Activated CD4-positive, alpha-beta T cell treated with anti-CD3 and anti-CD28 coated beads for 36 hours (primary cell): ENCODE results near the gene STARD3. TPM values are rescaled to one million over a fixed set of nuclear protein-coding genes. Genes with fewer than 3 reads are reported as not detected.

Experiments
- ATAC-seq: fragments of 200-7000 bp; cut with Tn5 transposase; one replicate; pipeline ENCODE4 v1.10.0; 2021; ENCODE audit warnings: mild to moderate bottlenecking, moderate library complexity
- CTCF ChIA-PET: fragments of 350-600 bp; sonication (Branson Sonifier 250); formaldehyde crosslinking; loops from one replicate; lab custom pipeline; 2021; ENCODE audit warnings: antibody characterized with exemption; lab: Charles Lee
- POLR2A ChIA-PET: fragments of 350-600 bp; sonication (Branson Sonifier 250); formaldehyde crosslinking; loops from one replicate; lab custom pipeline; 2021; ENCODE audit warnings: antibody characterized with exemption, inconsistent platforms; lab: Charles Lee
- DNase-seq: peaks from one replicate; pipeline ENCODE4 v3.0.0-alpha.2; 2020
- H3K27ac Mint-ChIP-seq: one replicate; pipeline ENCODE4 v1.8.0; 2021; ENCODE audit warnings: mixed read lengths
- H3K27me3 Mint-ChIP-seq: one replicate; pipeline ENCODE4 v1.8.0; 2021; ENCODE audit warnings: mixed read lengths
- H3K36me3 Mint-ChIP-seq: one replicate; pipeline ENCODE4 v1.8.0; 2021; ENCODE audit warnings: low read depth, mixed read lengths
- H3K4me1 Mint-ChIP-seq: one replicate; pipeline ENCODE4 v1.8.0; 2021; ENCODE audit warnings: mixed read lengths
- H3K4me3 Mint-ChIP-seq: one replicate; pipeline ENCODE4 v1.8.0; 2021; ENCODE audit warnings: mild to moderate bottlenecking, moderate library complexity, mixed read lengths
- H3K9me3 Mint-ChIP-seq: one replicate; pipeline ENCODE4 v1.8.0; 2021; ENCODE audit warnings: low read depth, mixed read lengths
- intact Hi-C, 2 experiments: fragments of 100-400 bp; cut with DNase I in 1 of 2; cut with micrococcal nuclease in 1 of 2; formaldehyde crosslinking; loops; one replicate each; pipeline versions ENCODE4 v1.14.2 to v1.15.1; 2022 to 2024; cut with DNase I, micrococcal nuclease
- total RNA-seq, 2 experiments: library from RNA; stranded (reverse); gene quantifications; one replicate each; pipeline ENCODE4 v1.2.3, GENCODE V29; 2021

STARD3 gene
- total RNA-seq, 2 experiments from 2014 or later, result 46.8 to 77.9 TPM

GRCh38 chr17:39653316-39653661 lies 16.3 kb downstream of the STARD3 start:
- no peak overlapping the region for H3K4me3 Mint-ChIP-seq
- no peak for DNase-seq
- POLR2A ChIA-PET, result interaction anchor here (0.6 kb wide), 1 partner anchor 195 kb away, joined by 3 read pairs; no protein-coding TSS in a partner anchor
- CTCF ChIA-PET, result interaction anchor here (0.5 to 5.6 kb wide), 22 partner anchors 8 to 222 kb away, joined by 3 to 85 read pairs (median 5); partner anchors contain the start of genes PNMT, STARD3 and TCAP
- ATAC-seq, result no peak
- no peaks in the 10 kb centered on the region for H3K9me3 Mint-ChIP-seq
- peaks cover 3% of the 10 kb centered on the region for H3K36me3 Mint-ChIP-seq
- H3K27ac Mint-ChIP-seq, result no peak overlapping the region
- H3K4me1 Mint-ChIP-seq, result peaks cover 31% of the 10 kb centered on the region
- H3K27me3 Mint-ChIP-seq, result no peaks in the 10 kb centered on the region
- intact Hi-C loops, result no loop called here

DNA sequence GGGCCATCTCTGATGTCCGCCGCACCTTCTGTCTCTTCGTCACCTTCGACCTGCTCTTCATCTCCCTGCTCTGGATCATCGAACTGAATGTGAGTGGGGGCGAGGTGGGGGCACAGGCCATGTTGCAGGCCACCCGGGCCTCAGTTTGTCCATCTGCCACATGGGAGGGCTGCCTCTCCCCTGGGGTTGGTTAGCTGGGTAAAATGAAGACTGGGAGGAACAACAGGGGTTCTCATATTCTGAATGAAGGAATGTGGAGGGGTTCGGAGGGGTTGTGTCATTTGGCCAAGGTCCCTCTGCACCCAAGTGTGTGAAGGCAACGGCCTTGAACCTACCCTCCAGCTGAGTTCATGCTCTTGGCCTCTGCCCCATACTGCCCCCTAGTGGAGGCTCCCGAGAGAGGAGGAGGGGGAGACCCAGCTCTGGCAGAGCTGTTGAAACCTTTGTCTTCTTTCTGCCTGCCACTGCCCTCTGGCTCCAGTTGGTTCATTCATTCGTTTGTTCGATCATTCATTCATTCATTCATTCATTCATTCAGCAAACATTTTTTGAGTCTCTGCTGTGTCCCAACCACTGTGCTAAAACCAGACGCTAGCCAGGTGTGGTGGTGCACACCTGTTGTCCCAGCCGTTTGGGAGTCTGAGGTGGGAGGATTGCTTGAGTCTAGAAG lies 16.9 kb downstream of the STARD3 start:
- CTCF ChIA-PET, result interaction anchor here (0.5 to 5.6 kb wide), 30 partner anchors 8 to 324 kb away, joined by 3 to 85 read pairs (median 4); partner anchors contain the start of genes GSDMA, PGAP3, PNMT and STARD3
- no peak overlapping the region for H3K27ac Mint-ChIP-seq

GRCh38 chr17:39655105-39655504 lies 18.2 kb downstream of the STARD3 start:
- no peak for DNase-seq
- intact Hi-C loops, result no loop called here
- CTCF ChIA-PET, result interaction anchor here (0.6 to 5.6 kb wide), 21 partner anchors 11 to 1695 kb away, joined by 3 to 85 read pairs (median 3); partner anchors contain the start of genes PNMT, PSMD3 and TCAP
- H3K9me3 Mint-ChIP-seq, result no peaks in the 10 kb centered on the region
- peaks cover 3% of the 10 kb centered on the region for H3K36me3 Mint-ChIP-seq
- no peak for ATAC-seq
- no peak overlapping the region for H3K4me3 Mint-ChIP-seq
- H3K27ac Mint-ChIP-seq, result no peak overlapping the region
- H3K27me3 Mint-ChIP-seq, result no peaks in the 10 kb centered on the region
- H3K4me1 Mint-ChIP-seq, result peaks cover 46% of the 10 kb centered on the region
- POLR2A ChIA-PET, result interaction anchor here (0.6 kb wide), 1 partner anchor 132 kb away, joined by 3 read pairs; no protein-coding TSS in a partner anchor

More for the DNA sequence above, 16.9 kb downstream of the STARD3 start:
- H3K27me3 Mint-ChIP-seq, result no peaks in the 10 kb centered on the region
- peak; percentile 92 for DNase-seq
- POLR2A ChIA-PET, result interaction anchor here (0.6 kb wide), 1 partner anchor 30 kb away, joined by 3 read pairs; no protein-coding TSS in a partner anchor
- peaks cover 3% of the 10 kb centered on the region for H3K36me3 Mint-ChIP-seq
- no peak overlapping the region for H3K4me3 Mint-ChIP-seq
- H3K9me3 Mint-ChIP-seq, result no peaks in the 10 kb centered on the region
- peak; percentile 94 for ATAC-seq
- intact Hi-C loops, result loop anchor here in 1 of 2 experiments (1.0 kb wide), 1 partner anchor 31 kb away; no protein-coding TSS in a partner anchor
- H3K4me1 Mint-ChIP-seq, result peaks cover 36% of the 10 kb centered on the region

DNA sequence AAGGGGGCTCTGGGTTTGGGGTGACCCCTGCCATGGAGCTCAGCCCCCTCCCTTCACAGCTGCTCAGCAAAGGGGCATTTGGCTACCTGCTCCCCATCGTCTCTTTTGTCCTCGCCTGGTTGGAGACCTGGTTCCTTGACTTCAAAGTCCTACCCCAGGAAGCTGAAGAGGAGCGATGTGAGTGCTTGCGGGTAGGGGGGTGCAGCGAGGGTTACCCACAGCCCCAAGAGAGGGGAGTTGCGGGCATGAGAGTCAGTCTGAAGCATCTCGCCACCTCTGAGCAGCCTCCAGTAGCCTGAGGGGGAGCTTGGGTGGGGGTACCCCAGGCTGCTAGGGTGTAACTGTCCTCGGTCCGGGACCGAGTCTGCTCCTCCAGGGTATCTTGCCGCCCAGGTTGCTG lies 21.4 kb downstream of the STARD3 start:
- no peak for DNase-seq
- POLR2A ChIA-PET, result no interaction called here
- intact Hi-C loops, result no loop called here
- CTCF ChIA-PET, result interaction anchor here (1.9 kb wide), 1 partner anchor 37 kb away, joined by 7 read pairs; no protein-coding TSS in a partner anchor
- H3K27ac Mint-ChIP-seq, result no peak overlapping the region
- H3K4me1 Mint-ChIP-seq, result peaks cover 37% of the 10 kb centered on the region
- no peaks in the 10 kb centered on the region for H3K27me3 Mint-ChIP-seq
- H3K4me3 Mint-ChIP-seq, result no peak overlapping the region
- H3K9me3 Mint-ChIP-seq, result no peaks in the 10 kb centered on the region
- peaks cover 13% of the 10 kb centered on the region for H3K36me3 Mint-ChIP-seq
- no peak for ATAC-seq

DNA sequence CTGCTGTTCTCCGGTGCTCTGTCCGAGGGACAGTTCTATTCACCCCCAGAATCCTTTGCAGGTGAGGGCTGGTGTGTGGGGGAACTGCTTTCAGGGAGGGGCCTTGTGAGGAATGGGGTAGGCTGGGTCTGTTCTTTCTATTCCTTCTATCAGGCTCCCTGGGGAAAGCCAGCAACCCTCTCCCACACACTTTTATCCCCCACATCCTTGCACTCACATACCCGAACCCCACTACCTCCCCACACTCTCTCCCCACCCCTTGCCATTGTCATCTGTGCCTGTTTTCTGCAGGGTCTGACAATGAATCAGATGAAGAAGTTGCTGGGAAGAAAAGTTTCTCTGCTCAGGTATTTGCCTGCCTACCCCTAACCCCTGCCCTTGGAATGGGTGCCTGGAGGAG lies 21.8 kb downstream of the STARD3 start:
- ChIA-PET CTCF (interaction anchor here (1.9 kb wide), 1 partner anchor 37 kb away, joined by 7 read pairs; no protein-coding TSS in a partner anchor), POLR2A (no interaction called here)
- H3K9me3 Mint-ChIP-seq, result no peaks in the 10 kb centered on the region
- H3K27ac Mint-ChIP-seq, result no peak overlapping the region
- H3K4me1 Mint-ChIP-seq, result peaks cover 34% of the 10 kb centered on the region
- no peak overlapping the region for H3K4me3 Mint-ChIP-seq
- intact Hi-C loops, result no loop called here
- ATAC-seq, result no peak
- H3K27me3 Mint-ChIP-seq, result no peaks in the 10 kb centered on the region
- peaks cover 13% of the 10 kb centered on the region for H3K36me3 Mint-ChIP-seq
- DNase-seq, result no peak

DNA sequence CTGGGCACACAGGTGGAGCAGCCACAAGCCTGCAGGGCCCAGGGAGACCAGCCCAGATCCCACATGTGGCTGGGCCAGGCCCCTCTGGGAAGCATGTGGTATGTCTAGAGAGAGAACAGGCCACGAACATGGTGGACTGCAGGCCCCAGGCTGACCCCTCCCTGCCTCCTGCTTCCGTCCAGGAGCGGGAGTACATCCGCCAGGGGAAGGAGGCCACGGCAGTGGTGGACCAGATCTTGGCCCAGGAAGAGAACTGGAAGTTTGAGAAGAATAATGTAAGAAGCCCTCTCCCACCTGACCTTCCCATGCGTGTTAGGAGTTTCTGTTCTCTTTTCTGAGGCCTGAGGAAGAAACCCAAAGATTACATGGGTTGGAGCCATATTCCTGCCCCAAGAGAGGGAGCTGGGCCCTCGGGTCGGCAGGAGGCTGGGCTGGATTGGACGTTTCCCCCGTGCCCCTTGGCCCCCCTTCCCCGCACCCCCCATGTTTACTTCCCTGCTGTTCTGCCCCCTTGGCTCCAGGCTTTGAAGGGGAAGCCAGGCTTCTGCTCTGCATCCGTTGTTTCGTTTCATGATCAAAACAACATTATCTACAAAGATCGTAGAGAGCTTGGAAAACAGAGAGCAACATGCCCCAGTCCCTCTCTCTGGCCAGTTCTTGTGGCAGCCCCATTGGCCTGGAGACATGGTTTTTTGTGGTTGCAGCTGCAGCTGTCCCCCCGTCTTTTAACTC lies 22.5 kb downstream of the STARD3 start:
- no peak overlapping the region for H3K4me3 Mint-ChIP-seq
- peaks cover 29% of the 10 kb centered on the region for H3K4me1 Mint-ChIP-seq
- no peaks in the 10 kb centered on the region for H3K9me3 Mint-ChIP-seq
- ATAC-seq (no peak), DNase-seq (no peak)
- no peak overlapping the region for H3K27ac Mint-ChIP-seq
- intact Hi-C loops, result no loop called here
- H3K27me3 Mint-ChIP-seq, result no peaks in the 10 kb centered on the region
- ChIA-PET POLR2A (no interaction called here), CTCF (interaction anchor here (0.6 to 1.0 kb wide), 3 partner anchors 9 to 25 kb away, joined by 3 to 4 read pairs (median 3); no protein-coding TSS in a partner anchor)
- peaks cover 13% of the 10 kb centered on the region for H3K36me3 Mint-ChIP-seq

DNA sequence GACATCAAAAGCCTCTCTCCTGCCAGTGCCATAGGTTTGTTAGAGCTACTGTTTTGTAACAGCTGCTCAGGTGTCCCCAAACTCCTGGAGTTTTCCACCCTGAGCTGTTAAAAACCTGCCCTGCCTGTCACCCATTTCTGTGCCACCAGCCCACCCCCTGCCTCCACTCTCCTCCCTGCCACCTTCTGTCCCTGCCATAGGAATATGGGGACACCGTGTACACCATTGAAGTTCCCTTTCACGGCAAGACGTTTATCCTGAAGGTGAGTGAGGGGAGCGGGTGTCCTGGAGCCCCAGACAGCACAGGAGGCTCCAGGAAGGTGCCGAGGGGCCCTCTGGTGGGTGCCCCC lies 23.0 kb downstream of the STARD3 start:
- ChIA-PET POLR2A (no interaction called here), CTCF (interaction anchor here (0.6 to 1.0 kb wide), 3 partner anchors 9 to 25 kb away, joined by 3 to 4 read pairs (median 3); no protein-coding TSS in a partner anchor)
- H3K27ac Mint-ChIP-seq, result no peak overlapping the region
- no peaks in the 10 kb centered on the region for H3K27me3 Mint-ChIP-seq
- peaks cover 24% of the 10 kb centered on the region for H3K4me1 Mint-ChIP-seq
- DNase-seq, result no peak
- no peaks in the 10 kb centered on the region for H3K9me3 Mint-ChIP-seq
- intact Hi-C loops, result no loop called here
- no peak for ATAC-seq
- H3K4me3 Mint-ChIP-seq, result no peak overlapping the region
- peaks cover 13% of the 10 kb centered on the region for H3K36me3 Mint-ChIP-seq

- CTCF ChIA-PET, result interaction anchor here (0.8 to 1.0 kb wide), 3 partner anchors 8 to 367 kb away, joined by 3 to 4 read pairs (median 4); no protein-coding TSS in a partner anchor
Observed at GRCh38 chr17:39660397-39661385, 23.7 kb downstream of the STARD3 start.

GRCh38 chr17:39661744-39662541 lies 25.0 kb downstream of the STARD3 start:
- Mint-ChIP-seq H3K9me3 (no peaks in the 10 kb centered on the region), H3K36me3 (peaks cover 13% of the 10 kb centered on the region), H3K27ac (no peak overlapping the region), H3K4me1 (peaks cover 24% of the 10 kb centered on the region), H3K27me3 (peaks cover 2% of the 10 kb centered on the region), H3K4me3 (no peak overlapping the region)
- no peak for DNase-seq
- ChIA-PET CTCF (interaction anchor here (0.6 to 1.0 kb wide), 3 partner anchors 8 to 366 kb away, joined by 3 to 4 read pairs (median 3); no protein-coding TSS in a partner anchor), POLR2A (no interaction called here)
- intact Hi-C loops, result no loop called here
- ATAC-seq, result no peak

More at GRCh38 chr17:39660397-39661385, 23.7 kb downstream of the STARD3 start:
- H3K4me1 Mint-ChIP-seq, result peaks cover 23% of the 10 kb centered on the region
- DNase-seq (no peak), ATAC-seq (no peak)
- no peaks in the 10 kb centered on the region for H3K27me3 Mint-ChIP-seq
- no peaks in the 10 kb centered on the region for H3K9me3 Mint-ChIP-seq
- intact Hi-C loops, result no loop called here
- POLR2A ChIA-PET, result no interaction called here
- no peak overlapping the region for H3K4me3 Mint-ChIP-seq
- H3K36me3 Mint-ChIP-seq, result peaks cover 13% of the 10 kb centered on the region
- no peak overlapping the region for H3K27ac Mint-ChIP-seq
